ENCODE data around the gene IAPP. TPM values are rescaled to one million over a fixed set of nuclear protein-coding genes. Genes with fewer than 3 reads are reported as not detected.
A peak's percentile ranks its signal among the peaks of the same experiment; 100 is the strongest.

IAPP gene
- total and polyA plus RNA-seq, 9 of the 15 experiments (the other 6 are each of a cell fraction or from before 2014, with no cell fraction given), result not detected

DNA sequence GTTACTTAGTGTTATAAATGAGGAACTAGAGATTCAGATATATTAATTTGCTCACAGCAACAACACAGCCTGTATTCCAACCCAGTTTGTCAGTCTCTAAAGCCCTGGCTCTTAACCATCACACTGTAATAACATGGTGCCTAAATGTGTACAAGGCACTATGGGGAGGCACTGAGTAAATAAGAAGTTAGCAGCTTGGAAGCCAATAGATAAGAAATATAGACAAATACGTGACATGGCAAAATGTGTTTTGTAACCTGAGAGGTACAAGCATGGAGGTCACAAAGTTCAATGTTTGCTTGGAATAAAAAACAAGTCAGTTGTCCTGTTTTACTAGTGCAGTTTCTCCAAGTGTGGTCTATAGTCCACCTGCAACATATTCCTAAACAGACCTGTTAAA, 21.7 kb upstream of the IAPP start (continued):
- TF ChIP-seq, protein P1, sequence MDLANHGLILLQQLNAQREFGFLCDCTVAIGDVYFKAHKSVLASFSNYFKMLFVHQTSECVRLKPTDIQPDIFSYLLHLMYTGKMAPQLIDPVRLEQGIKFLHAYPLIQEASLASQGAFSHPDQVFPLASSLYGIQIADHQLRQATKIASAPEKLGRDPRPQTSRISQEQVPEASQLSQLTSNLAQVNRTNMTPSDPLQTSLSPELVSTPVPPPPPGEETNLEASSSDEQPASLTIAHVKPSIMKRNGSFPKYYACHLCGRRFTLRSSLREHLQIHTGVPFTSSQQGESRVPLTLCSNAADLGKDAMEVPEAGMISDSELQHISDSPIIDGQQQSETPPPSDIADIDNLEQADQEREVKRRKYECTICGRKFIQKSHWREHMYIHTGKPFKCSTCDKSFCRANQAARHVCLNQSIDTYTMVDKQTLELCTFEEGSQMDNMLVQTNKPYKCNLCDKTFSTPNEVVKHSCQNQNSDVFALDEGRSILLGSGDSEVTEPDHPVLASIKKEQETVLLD (IDR thresholded peaks at IDR 0.05), result no peak
- no peak for TF ChIP-seq XRCC3 (IDR thresholded peaks at IDR 0.05)
- TF ChIP-seq ZNF785 (CRISPR knock-in tag; IDR thresholded peaks at IDR 0.05), result no peak
- TF ChIP-seq SRSF3 (IDR thresholded peaks at IDR 0.05; ENCODE audit: insufficient read depth, low read length), result no peak
- no peak for TF ChIP-seq GABPB1 (CRISPR knock-in tag; IDR thresholded peaks at IDR 0.05)
- TF ChIP-seq, protein P2, sequence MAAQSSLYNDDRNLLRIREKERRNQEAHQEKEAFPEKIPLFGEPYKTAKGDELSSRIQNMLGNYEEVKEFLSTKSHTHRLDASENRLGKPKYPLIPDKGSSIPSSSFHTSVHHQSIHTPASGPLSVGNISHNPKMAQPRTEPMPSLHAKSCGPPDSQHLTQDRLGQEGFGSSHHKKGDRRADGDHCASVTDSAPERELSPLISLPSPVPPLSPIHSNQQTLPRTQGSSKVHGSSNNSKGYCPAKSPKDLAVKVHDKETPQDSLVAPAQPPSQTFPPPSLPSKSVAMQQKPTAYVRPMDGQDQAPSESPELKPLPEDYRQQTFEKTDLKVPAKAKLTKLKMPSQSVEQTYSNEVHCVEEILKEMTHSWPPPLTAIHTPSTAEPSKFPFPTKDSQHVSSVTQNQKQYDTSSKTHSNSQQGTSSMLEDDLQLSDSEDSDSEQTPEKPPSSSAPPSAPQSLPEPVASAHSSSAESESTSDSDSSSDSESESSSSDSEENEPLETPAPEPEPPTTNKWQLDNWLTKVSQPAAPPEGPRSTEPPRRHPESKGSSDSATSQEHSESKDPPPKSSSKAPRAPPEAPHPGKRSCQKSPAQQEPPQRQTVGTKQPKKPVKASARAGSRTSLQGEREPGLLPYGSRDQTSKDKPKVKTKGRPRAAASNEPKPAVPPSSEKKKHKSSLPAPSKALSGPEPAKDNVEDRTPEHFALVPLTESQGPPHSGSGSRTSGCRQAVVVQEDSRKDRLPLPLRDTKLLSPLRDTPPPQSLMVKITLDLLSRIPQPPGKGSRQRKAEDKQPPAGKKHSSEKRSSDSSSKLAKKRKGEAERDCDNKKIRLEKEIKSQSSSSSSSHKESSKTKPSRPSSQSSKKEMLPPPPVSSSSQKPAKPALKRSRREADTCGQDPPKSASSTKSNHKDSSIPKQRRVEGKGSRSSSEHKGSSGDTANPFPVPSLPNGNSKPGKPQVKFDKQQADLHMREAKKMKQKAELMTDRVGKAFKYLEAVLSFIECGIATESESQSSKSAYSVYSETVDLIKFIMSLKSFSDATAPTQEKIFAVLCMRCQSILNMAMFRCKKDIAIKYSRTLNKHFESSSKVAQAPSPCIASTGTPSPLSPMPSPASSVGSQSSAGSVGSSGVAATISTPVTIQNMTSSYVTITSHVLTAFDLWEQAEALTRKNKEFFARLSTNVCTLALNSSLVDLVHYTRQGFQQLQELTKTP (IDR thresholded peaks at IDR 0.05; ENCODE audit: low read depth in 1 of 2, partially characterized antibody in 2 of 2), result no peak
- TF ChIP-seq PRMT5 (CRISPR knock-in tag; IDR thresholded peaks at IDR 0.05), result no peak
- no peak for TF ChIP-seq ZNF174 (CRISPR knock-in tag; IDR thresholded peaks at IDR 0.05)
- TF ChIP-seq ZNF311 (CRISPR knock-in tag; IDR thresholded peaks at IDR 0.05), result no peak
- no peak for TF ChIP-seq DMBX1 (CRISPR knock-in tag; IDR thresholded peaks at IDR 0.05; ENCODE audit: borderline replicate concordance)
- no peak for TF ChIP-seq HES1 (IDR thresholded peaks at IDR 0.05; ENCODE audit: low read depth)
- TF ChIP-seq MAFG (tag; conservative IDR thresholded peaks at IDR 0.05), result peak; percentile 89
- TF ChIP-seq, protein P3, sequence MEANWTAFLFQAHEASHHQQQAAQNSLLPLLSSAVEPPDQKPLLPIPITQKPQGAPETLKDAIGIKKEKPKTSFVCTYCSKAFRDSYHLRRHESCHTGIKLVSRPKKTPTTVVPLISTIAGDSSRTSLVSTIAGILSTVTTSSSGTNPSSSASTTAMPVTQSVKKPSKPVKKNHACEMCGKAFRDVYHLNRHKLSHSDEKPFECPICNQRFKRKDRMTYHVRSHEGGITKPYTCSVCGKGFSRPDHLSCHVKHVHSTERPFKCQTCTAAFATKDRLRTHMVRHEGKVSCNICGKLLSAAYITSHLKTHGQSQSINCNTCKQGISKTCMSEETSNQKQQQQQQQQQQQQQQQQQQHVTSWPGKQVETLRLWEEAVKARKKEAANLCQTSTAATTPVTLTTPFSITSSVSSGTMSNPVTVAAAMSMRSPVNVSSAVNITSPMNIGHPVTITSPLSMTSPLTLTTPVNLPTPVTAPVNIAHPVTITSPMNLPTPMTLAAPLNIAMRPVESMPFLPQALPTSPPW (CRISPR knock-in tag; IDR thresholded peaks at IDR 0.05), result no peak
- 0 out of 2 replicates have a peak, but pooled peaks have one; percentile 17 for TF ChIP-seq HDAC2 (IDR thresholded peaks at IDR 0.05)
- no peak for TF ChIP-seq PHF21A (IDR thresholded peaks at IDR 0.05; ENCODE audit: borderline replicate concordance, low read depth)
- 0 out of 2 replicates have a peak, but pooled peaks have one; percentile 21 for TF ChIP-seq L3MBTL2 (IDR thresholded peaks at IDR 0.05)
- no peak for TF ChIP-seq ZNF717 (CRISPR knock-in tag; IDR thresholded peaks at IDR 0.05)
- TF ChIP-seq ATF4 (CRISPR knock-in tag; IDR thresholded peaks at IDR 0.05), result no peak
